Ishikawa (cell line): ENCODE data around the gene HSPH1.

Source experiments
- CEBPB ChIP-seq: IDR thresholded peaks from 2 replicates; pipeline ENCODE4 v1.6.1; 2012
- CREB1 ChIP-seq: IDR thresholded peaks from 2 replicates; pipeline ENCODE4 v1.6.1; 2012; ENCODE audit warnings: low read depth
- EGR1 ChIP-seq: IDR thresholded peaks from 2 replicates; pipeline ENCODE4 v1.6.1; 2012
- EP300 ChIP-seq: IDR thresholded peaks from 2 replicates; pipeline ENCODE4 v1.6.1; 2012; ENCODE audit warnings: borderline replicate concordance
- FOXM1 ChIP-seq: IDR thresholded peaks from 2 replicates; pipeline ENCODE4 v1.6.1; 2012; ENCODE audit warnings: low read depth, borderline replicate concordance
- NFIC ChIP-seq: IDR thresholded peaks from 2 replicates; pipeline ENCODE4 v1.6.1; 2012
- RAD21 ChIP-seq: IDR thresholded peaks from 2 replicates; pipeline ENCODE4 v1.6.1; 2012; ENCODE audit warnings: low read depth
- TAF1 ChIP-seq: IDR thresholded peaks from 2 replicates; pipeline ENCODE4 v1.6.1; 2012; ENCODE audit warnings: low read depth, mild to moderate bottlenecking
- TCF12 ChIP-seq: IDR thresholded peaks from 2 replicates; pipeline ENCODE4 v1.6.1; 2012; ENCODE audit warnings: low read depth
- TEAD4 ChIP-seq: IDR thresholded peaks from 2 replicates; pipeline ENCODE4 v1.6.1; 2012
- YY1 ChIP-seq: IDR thresholded peaks from 2 replicates; pipeline ENCODE4 v1.6.1; 2012; ENCODE audit warnings: low read depth
- TF ChIP-seq, protein P1 (sequence below): IDR thresholded peaks from 2 replicates; pipeline ENCODE4 v1.6.1; 2012; ENCODE audit warnings: low read depth, mild to moderate bottlenecking
- TF ChIP-seq, protein P2 (sequence below): IDR thresholded peaks from 2 replicates; pipeline ENCODE4 v1.6.1; 2012
- TF ChIP-seq, protein P3 (sequence below): IDR thresholded peaks from 2 replicates; pipeline ENCODE4 v1.6.1; 2012

GRCh38 chr13:31162151-31163008 is 676 bp upstream of the HSPH1 start:
- TF ChIP-seq EGR1 (0 out of 2 replicates have a peak, but pooled peaks have one; percentile 22), EP300 (no peak), CREB1 (peak; percentile 73), CEBPB (no peak), FOXM1 (0 out of 2 replicates have a peak, but pooled peaks have one; percentile 1), RAD21 (no peak), TEAD4 (no peak), NFIC (0 out of 2 replicates have a peak, but pooled peaks have one; percentile 14), TCF12 (no peak), TAF1 (no peak; the same call in 1 of the 2 replicates), YY1 (peak; percentile 62)
- TF ChIP-seq, protein P1, sequence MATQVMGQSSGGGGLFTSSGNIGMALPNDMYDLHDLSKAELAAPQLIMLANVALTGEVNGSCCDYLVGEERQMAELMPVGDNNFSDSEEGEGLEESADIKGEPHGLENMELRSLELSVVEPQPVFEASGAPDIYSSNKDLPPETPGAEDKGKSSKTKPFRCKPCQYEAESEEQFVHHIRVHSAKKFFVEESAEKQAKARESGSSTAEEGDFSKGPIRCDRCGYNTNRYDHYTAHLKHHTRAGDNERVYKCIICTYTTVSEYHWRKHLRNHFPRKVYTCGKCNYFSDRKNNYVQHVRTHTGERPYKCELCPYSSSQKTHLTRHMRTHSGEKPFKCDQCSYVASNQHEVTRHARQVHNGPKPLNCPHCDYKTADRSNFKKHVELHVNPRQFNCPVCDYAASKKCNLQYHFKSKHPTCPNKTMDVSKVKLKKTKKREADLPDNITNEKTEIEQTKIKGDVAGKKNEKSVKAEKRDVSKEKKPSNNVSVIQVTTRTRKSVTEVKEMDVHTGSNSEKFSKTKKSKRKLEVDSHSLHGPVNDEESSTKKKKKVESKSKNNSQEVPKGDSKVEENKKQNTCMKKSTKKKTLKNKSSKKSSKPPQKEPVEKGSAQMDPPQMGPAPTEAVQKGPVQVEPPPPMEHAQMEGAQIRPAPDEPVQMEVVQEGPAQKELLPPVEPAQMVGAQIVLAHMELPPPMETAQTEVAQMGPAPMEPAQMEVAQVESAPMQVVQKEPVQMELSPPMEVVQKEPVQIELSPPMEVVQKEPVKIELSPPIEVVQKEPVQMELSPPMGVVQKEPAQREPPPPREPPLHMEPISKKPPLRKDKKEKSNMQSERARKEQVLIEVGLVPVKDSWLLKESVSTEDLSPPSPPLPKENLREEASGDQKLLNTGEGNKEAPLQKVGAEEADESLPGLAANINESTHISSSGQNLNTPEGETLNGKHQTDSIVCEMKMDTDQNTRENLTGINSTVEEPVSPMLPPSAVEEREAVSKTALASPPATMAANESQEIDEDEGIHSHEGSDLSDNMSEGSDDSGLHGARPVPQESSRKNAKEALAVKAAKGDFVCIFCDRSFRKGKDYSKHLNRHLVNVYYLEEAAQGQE, result no peak
- TF ChIP-seq, protein P2, sequence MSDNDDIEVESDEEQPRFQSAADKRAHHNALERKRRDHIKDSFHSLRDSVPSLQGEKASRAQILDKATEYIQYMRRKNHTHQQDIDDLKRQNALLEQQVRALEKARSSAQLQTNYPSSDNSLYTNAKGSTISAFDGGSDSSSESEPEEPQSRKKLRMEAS, result no peak; the same call in 1 of the 2 replicates
- TF ChIP-seq, protein P3, sequence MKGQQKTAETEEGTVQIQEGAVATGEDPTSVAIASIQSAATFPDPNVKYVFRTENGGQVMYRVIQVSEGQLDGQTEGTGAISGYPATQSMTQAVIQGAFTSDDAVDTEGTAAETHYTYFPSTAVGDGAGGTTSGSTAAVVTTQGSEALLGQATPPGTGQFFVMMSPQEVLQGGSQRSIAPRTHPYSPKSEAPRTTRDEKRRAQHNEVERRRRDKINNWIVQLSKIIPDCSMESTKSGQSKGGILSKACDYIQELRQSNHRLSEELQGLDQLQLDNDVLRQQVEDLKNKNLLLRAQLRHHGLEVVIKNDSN, result no peak
